Inflammatory macrophage treated with lipopolysaccharide for 1 hour (primary cell): ENCODE measurements around the gene SMAD1.
"Not testable (repeated sequence)": the region's sequence is repeated elsewhere in the genome, so short reads cannot be mapped to it uniquely, and the experiment has no call there.

Experiments used
- DNase-seq, 2 donors: peaks; one replicate each; pipeline ENCODE4 v3.0.0-alpha.2; 2020 to 2022

Gene SMAD1

GRCh38 chr4:145566086-145566708, 84.5 kb downstream of the SMAD1 start:
- no peak for DNase-seq

GRCh38 chr4:145566768-145567167, 85.1 kb downstream of the SMAD1 start:
- no peak for DNase-seq

GRCh38 chr4:145567516-145567915, 85.9 kb downstream of the SMAD1 start:
- no peak for DNase-seq

- not testable (repeated sequence) for DNase-seq
These were observed 92.9 kb downstream of the SMAD1 start for GRCh38 chr4:145574546-145574945.

- no peak for DNase-seq
These were observed 99.3 kb downstream of the SMAD1 start for GRCh38 chr4:145580906-145581305.

GRCh38 chr4:145583191-145584055, 101.8 kb downstream of the SMAD1 start:
- no peak for DNase-seq

- DNase-seq, result no peak
These were observed 105.6 kb downstream of the SMAD1 start for GRCh38 chr4:145587088-145587754.

GRCh38 chr4:145589381-145589780, 107.7 kb downstream of the SMAD1 start:
- not testable (repeated sequence) for DNase-seq

GRCh38 chr4:145589916-145590702, 108.5 kb downstream of the SMAD1 start:
- DNase-seq, result no peak

- no peak for DNase-seq
These were observed 120.6 kb downstream of the SMAD1 start for GRCh38 chr4:145602129-145602760.

- no peak for DNase-seq
These were observed 124.3 kb downstream of the SMAD1 start for GRCh38 chr4:145605941-145606340.
